NCI-H2227 (cell line): ENCODE measurements around the gene CD2.

Source experiments
- DNase-seq: peaks from one replicate; lab custom pipeline; 2025; ENCODE audit not compliant: unreplicated experiment; lab: John Stamatoyannopoulos, UW

The CD2 gene

DNA sequence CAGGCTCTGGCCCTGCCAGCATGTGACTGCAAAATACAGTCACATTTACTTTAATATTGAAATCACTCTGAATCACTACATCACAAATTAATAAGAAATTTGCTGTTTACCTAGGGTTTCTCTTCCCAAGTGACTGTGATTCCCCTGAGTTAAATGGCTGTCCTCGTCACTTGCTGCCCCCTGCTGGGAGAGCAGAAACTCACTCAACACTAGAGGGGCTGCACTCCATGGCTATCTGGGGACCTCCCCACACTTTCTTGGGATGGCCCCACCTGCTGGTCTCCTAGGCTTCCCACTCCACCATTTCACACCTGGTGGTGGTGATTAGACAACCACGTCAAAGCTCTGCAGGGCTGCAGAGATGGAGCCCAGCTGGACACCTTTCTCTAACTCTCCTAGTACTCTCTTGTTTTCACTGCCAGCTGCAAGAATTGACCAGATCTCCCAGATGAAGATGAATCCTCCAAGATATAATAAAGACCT is 63.4 kb downstream of the CD2 start:
- peak; percentile 12 for DNase-seq
